HG03025 (cell line): ENCODE data around the gene PTPRN.
"Not testable (repeated sequence)": the region's sequence is repeated elsewhere in the genome, so short reads cannot be mapped to it uniquely, and the experiment has no call there.

ENCODE experiments used
- ATAC-seq: cut with Tn5 transposase; IDR thresholded peaks from one replicate; pipeline ENCODE4 v1.9.1; 2021; ENCODE audit warnings: mild to moderate bottlenecking, moderate library complexity; ENCODE audit not compliant: unreplicated experiment, low FRiP score

The PTPRN gene

GRCh38 chr2:219309278-219309677, at the start of gene PTPRN:
Gene PTPRN (minus strand): TSS chr2:219309401. CDS start chr2:219309332, 69 bp downstream.
- ATAC-seq, result no peak

DNA sequence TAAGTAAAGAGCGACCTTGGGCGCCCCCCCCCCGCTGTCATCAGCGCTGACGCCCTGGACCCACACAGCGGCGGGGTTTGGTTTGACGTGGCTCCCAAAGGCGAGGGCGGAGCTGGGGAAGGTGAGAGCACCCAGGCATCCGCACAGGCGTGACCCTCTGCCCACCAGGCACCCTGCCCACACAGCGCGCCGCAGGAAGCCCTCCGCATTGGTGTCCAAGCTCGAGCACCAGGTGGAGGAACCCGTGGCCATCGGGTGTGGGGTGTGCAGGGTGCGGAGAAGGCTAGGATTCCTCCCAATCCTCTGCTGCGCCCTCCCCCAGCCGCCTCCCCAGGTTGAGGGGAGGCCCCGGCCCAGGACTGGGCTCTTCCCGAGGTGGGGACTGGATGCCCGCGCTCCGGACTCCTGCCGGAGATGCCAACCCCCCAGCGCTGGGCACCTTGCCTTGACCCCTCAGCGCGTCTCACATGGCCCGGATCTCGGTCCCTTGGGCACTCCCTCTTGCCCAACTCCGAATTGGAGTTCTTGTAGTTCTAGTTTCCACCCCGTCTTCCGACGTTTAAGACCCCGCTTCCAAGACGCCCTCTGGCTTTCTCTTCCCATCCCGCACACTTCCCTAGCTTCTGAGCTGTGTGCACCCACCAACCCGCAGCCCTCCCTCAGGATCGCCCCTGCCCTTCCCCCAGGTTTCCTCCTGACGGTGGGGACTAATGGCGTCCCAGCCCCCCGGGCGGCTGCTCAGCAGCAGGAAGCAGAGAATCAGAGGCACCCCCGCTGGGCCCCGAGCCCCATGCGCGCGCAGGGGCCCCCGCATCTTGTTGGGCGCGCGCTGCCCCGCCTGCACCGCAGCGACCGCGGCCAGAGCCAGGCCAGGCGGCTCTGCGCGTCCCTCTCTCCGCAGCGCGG, 49.2 kb upstream of the PTPRN start:
- no peak for ATAC-seq

DNA sequence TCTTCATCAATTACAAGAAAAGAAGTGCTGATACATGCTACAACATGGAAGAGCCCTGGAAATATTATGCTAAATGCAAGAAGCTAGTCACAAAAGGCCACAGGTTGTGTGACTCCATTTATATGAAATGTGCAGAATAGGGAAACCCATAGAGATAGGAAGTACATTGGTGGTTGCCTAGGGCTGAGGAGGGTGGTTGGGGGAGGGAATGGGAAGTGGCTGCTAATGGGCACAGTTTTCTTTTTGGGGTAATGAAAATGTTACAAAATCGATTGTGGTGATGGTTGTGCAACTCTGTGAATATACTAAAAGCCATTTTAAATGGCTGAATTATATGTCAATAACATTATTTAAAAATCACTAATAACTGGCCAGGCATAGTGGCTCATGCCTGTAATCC, 47.6 kb upstream of the PTPRN start:
- ATAC-seq, result no peak

DNA sequence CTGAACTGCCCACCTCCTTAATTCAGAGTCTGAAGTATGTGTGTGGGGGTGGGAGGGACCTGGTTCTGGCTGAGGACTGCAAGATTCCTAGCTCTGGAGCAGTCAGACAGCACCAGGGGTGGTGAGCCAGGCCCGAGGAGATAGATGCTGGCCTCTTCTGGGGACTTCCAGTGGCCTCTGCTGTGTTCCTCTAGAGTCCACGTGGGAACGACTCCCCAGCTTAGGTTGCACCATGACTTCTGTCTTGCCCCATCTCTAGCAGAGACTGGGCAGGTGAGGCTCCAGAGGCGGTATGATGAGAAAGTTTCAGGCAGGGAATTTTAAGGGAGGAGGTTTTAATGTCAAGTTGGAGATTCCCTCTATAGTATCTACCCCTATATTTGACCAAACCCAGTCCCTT, 45.4 kb upstream of the PTPRN start:
- ATAC-seq, result no peak

GRCh38 chr2:219353129-219353528, 43.9 kb upstream of the PTPRN start:
- ATAC-seq, result no peak

GRCh38 chr2:219352448-219353023, 43.3 kb upstream of the PTPRN start:
- no peak for ATAC-seq

- ATAC-seq, result no peak
These were observed 41.6 kb upstream of the PTPRN start for GRCh38 chr2:219350710-219351221.

DNA sequence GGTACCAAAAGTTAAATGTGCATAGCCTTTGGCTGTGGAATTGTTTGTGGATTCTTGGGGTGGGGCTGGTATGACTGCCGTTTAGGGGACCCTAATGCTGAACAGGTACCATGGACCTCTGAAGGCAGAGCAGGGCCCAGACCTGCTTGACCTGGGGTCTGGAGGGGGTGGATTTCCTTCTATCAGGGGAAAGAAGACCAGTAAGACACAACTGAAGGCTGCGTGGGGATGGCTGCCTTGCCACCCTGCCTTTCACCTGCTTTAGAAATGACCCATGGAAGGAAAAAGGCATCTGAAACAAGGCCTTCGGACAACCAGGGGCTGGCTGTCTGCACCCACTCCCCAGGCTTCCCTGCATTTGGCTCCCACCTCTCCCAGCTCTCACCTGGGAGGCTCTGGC, 41.0 kb upstream of the PTPRN start:
- ATAC-seq, result no peak

- no peak for ATAC-seq
These were observed 35.7 kb upstream of the PTPRN start for GRCh38 chr2:219344751-219345430.

DNA sequence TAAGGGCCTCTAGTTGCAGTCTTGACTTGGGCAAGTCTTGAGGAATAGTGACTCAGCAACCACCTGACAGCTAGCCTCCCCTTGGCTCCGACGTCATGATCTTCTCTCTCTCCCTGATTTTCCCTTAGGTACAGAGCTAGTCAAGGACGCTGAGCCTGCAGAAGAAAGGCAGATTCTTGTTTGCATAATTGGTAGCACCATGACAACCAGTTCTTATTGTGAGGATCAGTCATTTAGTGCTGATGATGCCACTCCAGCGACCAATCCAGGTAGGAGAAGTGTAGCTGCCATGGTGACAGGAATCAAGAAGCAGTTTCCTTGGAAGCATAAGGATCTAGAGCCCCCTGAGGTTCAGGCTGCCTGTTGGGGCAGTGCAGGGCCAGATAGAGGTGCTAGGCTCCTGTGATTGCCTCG, 26.2 kb upstream of the PTPRN start:
- no peak for ATAC-seq

- ATAC-seq, result no peak
These were observed 24.9 kb upstream of the PTPRN start for GRCh38 chr2:219334076-219334475.

DNA sequence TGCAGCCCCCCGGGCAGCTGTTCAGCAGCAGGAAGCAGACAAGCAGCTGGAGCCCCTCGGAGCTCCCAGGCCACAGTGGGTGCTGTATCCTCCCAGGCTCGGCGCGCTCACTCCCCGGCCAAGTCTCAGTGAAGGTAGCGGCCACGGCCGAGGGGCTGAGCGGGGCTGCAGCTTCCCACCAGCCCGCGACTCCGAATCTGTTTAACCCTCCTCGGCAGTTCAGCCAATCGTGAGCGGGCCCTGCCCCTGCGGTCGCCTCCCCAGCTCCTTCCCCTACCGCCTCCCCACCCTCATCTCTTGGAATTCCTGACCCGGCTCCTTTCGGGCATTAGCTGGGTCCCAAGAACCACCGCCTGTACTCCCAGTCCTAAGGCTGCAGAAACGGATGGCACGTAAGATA, 23.3 kb upstream of the PTPRN start, which contains the start of gene RESP18:
RESP18 (minus strand) TSS at position 203 of the 400 bp plus-strand sequence.
- no peak for ATAC-seq

- no peak for ATAC-seq
These were observed 22.5 kb upstream of the PTPRN start for GRCh38 chr2:219331560-219332213.

GRCh38 chr2:219327719-219328118, 18.5 kb upstream of the PTPRN start:
- no peak for ATAC-seq

DNA sequence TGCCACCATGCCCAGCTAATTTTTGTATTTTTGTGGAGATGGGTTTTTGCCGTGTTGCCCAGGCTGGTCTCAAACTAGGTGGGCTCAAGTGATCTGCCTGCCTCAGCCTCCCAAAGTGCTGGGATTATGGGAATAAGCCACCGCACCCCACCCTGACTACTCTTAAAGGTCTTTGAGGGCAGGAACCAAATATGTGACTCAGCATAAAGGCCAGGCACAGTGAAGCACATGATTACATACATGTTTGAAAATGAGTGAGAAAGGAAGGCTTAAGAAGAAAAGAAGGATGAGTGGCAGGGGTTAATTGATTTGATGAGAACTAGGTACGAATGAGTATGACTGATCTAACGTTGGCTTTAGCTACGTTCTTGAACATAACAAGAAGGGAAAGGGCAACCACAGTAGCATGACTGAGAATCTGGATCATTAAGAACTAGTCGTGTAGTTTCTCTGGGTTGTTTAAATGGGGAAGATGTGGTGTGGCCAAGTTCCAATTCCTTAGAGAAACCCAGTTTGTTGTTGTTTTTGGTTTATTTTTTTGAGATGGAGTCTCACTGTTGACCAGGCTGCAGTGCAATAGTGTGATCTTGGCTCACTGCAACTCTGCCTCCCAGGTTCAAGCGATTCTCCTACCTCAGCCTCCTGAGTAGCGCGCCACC, 16.6 kb upstream of the PTPRN start:
- no peak for ATAC-seq

DNA sequence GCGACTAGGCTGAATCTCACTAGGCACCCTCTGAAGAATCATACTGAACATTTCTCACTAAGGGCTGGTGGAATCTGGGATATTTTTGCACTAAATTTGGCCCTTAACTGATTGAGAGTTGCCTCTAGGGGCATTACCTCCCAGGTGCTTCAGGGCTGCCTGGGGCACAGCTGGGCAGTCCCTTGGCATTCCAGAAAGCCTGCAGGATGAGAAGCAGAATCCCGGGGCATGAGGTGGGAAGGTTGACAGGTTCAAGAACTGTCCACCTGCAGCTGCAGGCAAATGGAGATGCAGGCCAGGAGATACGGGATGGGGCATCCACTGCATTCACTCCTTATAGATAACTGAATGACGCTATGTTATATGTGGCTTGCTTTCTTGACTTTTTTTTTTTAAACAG, 15.9 kb upstream of the PTPRN start:
- no peak for ATAC-seq

DNA sequence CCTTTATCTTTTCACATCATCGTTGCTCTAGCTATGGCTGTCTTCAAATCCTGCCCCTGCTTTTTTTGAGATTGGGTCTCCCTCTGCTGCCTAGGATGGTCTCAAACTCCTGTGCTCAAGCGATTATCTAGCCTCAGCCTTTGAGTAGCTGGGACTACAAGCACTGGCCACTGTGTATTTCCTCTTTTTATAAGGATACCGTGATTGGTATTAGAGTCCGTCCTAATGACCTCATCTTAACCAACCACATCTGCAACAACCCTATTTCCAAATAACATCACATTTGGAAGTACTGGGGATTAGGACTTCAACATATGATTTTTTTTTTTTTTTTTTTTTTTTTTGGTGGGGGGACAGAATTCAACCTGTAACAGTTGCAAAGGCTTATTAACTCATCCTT, 14.2 kb upstream of the PTPRN start:
- ATAC-seq, result no peak

- no peak for ATAC-seq
These were observed 5.7 kb upstream of the PTPRN start for GRCh38 chr2:219314804-219315468.

DNA sequence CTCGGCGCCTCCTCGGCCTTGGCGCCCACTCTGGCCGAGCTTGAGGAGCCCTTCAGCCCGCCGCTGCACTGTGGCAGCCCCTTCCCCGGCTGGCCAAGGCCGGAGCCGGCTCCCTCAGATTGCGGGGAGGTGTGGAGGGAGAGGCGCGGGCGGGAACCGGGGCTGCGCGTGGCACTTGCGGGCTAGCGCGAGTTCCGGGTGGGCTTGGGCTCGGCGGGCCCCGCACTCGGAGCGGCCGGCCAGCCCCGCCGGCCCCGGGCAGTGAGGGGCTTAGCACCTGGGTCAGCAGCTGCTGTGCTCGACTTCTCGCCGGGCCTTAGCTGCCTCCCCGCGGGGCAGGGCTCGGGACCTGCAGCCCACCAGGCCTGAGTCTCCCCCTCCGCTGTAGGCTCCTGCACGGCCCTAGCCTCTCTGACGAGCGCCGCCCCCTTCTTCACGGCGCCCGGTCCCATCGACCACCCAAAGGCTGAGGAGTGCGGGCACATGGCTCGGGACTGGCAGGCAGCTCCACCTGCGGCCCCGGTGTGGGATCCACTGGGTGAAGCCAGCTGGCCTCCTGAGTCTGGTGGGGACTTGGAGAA, 3.6 kb upstream of the PTPRN start:
- ATAC-seq, result not testable (repeated sequence)
